HG03280 (cell line): ENCODE data around the gene ZBTB39.
"Not testable (repeated sequence)": the region's sequence is repeated elsewhere in the genome, so short reads cannot be mapped to it uniquely, and the experiment has no call there.

Experiments used
- ATAC-seq: cut with Tn5 transposase; IDR thresholded peaks from one replicate; pipeline ENCODE4 v1.9.1; 2021; ENCODE audit warnings: mild to moderate bottlenecking, moderate library complexity; ENCODE audit not compliant: unreplicated experiment

ZBTB39 gene

GRCh38 chr12:56982578-56983236, 23.6 kb downstream of the ZBTB39 start:
- ATAC-seq, result not testable (repeated sequence)

DNA sequence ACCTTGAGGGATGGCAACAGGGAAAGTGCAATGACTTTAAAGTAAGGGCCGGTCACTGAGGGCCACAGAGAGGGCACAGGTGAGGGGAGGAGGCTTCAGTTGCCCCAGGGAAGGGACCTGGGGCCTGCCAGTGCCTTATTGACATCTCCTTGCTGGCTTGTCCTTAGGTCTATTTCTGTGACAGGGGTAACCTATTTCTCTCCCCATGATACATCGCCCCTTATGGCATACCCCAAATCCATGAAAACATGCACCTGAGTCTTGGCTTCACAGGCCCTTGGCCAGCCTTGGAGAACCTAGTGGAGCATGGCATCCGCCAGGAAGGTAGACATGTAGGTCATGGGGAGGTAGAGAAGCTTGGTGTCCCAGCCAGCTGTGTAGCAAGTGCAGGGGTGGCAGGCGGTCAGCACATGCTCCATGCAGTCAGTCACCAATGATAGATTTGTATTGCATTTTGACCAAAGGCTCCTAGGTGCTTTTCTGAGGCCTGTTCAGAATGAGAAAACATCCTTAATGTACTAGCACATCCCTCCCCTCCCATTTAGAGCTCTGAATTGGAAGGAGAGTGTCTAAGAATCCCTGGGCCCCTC, 25.3 kb downstream of the ZBTB39 start:
- ATAC-seq, result no peak

- no peak for ATAC-seq
Observed at GRCh38 chr12:56980268-56980667, 26.1 kb downstream of the ZBTB39 start.

DNA sequence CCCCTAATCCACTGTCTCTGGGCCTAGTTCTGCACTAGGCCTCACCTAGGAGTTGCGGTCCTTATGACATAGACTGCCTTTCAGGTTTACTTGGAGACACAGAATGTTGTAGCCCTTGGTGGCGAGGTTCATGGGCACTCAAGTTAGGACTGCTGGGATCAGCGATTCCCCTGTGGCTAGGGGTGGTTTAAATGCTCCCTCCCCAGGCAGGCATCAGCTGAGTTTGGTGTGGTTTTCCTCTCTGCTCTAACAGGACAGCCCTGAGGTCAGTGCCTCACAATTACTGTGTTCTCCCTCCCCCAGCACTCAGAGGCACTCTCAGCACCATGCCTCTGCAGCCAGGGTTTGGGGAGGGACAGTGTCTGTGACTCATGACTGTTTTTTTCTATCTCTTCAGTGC, 26.7 kb downstream of the ZBTB39 start:
- no peak for ATAC-seq

DNA sequence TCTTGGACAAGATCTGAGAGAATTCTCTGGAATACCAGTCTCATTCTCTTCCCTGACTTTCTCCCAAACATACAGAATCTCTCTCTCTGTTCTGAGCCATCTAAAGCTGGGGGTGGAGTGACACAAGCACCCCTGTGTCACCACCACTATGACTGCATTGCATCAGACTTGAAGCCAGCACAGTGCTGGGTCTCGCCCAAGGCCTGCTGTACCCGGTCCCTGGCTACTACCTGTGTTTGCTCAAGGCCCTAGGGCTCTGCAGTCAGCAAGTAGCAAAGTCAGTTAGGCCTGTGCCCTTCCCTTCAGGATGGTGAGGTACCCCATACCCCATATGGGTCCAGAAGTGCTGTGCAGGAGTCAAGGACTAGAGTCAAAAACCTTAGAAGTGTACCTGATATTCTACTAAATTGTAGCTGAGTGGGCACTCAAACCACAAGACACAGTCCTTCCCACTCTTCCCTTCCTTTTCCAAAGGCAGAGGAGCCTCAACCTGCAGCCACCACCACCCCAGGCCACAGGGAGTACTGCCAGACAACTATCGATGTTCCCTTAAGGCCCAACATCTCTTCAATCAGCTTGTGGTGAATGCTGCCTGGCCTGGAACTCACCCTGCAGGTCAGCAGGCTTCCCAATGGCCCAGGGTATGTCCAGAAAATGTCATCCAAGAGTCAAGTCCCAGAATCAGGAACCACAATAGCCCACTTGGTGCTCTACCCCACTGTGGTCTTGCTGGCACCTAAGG, 27.8 kb downstream of the ZBTB39 start:
- ATAC-seq, result no peak

GRCh38 chr12:56977361-56977760, 29.0 kb downstream of the ZBTB39 start:
- not testable (repeated sequence) for ATAC-seq

- not testable (repeated sequence) for ATAC-seq
Observed at GRCh38 chr12:56974224-56974623, 32.1 kb downstream of the ZBTB39 start.

- not testable (repeated sequence) for ATAC-seq
Observed at GRCh38 chr12:56968910-56969309, 37.4 kb downstream of the ZBTB39 start.

GRCh38 chr12:56965997-56966642, 40.2 kb downstream of the ZBTB39 start:
- not testable (repeated sequence) for ATAC-seq

DNA sequence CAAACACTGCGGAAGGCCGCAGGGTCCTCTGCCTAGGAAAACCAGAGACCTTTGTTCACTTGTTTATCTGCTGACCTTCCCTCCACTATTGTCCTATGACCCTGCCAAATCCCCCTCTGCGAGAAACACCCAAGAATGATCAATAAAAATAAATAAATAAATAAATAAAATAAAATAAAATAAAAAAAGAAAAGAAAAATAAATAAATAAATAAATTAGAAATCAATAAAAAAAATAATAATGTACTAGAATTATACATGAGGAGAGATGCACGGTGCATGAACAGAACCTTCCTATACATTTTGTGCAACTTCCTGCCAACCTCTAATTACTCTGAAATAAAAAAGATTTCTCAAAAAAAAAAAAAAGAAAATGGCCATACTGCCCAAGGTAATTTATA, 41.2 kb downstream of the ZBTB39 start:
- ATAC-seq, result not testable (repeated sequence)

- ATAC-seq, result not testable (repeated sequence)
Observed at GRCh38 chr12:56963557-56963956, 42.8 kb downstream of the ZBTB39 start.

- not testable (repeated sequence) for ATAC-seq
Observed at GRCh38 chr12:56962247-56962646, 44.1 kb downstream of the ZBTB39 start.

DNA sequence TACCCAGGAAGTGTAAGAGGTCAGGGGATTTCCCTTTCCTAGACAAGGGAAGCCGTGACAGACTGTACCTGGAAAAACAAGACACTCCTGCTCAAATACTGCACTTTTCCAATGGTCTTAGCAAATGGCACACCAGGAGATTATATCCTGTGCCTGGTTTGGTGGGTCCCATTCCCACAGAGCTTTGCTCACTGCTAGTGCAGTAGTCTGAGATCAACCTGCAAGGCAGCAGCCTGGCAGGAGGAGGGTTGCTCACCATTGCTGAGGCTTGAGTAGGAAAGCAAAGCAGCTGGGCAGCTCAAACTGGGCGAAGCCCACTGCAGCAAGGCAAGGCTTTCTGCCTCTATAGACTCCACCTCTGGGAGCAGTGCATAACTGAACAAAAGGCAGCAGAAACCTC, 47.9 kb downstream of the ZBTB39 start:
- ATAC-seq, result no peak

- ATAC-seq, result no peak
Observed at GRCh38 chr12:56957229-56958052, 48.9 kb downstream of the ZBTB39 start, which contains the start of gene RDH16. RDH16 (minus strand) TSS chr12:56957608; CDS start chr12:56957462, 146 bp downstream.

DNA sequence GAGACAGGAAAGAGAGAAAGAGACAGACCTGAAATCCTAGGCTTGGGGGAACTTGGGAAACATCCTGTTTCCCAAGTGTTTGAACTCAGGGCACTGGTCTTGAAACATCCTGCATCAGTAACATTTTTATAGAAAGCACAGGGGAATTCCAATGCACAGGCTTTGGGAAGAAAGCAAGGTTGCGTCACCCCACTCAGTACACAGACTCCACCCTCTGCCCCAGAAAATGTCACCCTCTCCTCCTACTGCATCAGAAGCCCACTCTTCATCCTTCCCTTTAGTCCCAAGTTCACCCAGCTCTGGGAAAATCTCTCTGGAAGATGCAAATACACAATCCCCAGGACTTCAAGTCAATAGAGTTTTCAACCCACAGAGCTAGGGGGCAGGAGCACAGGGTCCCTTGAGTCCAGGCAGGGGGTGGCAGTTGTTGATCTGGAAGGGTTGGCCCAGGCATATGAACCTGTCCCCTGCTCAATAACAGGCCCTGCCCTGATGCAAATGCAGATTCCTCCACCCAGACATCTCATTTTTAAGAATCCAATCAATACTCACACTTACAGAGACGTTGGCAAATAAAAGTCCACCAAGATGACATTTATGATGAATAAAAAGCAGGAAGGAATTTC, 50.6 kb downstream of the ZBTB39 start:
- ATAC-seq, result no peak

GRCh38 chr12:56954958-56955355, 51.4 kb downstream of the ZBTB39 start:
- no peak for ATAC-seq

GRCh38 chr12:56954057-56954957, 52.0 kb downstream of the ZBTB39 start:
- no peak for ATAC-seq

DNA sequence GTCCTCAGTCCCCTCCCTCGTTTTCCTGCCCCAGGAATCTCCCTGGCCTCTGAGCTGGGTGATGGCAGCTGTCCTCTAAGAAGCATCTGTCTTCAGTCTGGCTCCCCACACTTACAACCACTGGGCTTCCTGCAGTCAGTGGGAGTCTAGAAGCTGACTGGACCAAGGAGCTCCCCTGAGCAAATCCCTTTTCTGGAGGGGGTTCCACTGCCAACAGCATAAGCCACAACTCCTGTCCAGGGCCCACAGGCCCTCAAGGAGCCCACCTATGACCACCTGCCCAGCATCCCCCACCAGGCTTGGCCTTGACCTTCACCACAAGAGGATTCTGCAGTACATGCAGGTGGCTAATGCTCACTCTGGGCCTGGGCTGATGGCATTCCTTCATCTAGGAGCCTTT, 53.0 kb downstream of the ZBTB39 start:
- ATAC-seq, result no peak
